Measurements from ENCODE around the gene MMS19. TPM values are rescaled to one million over a fixed set of nuclear protein-coding genes. Genes with fewer than 3 reads are reported as not detected.

The MMS19 gene
- total RNA-seq, 4 donors from 2014 or later, result 64.7 to 85.7 (median 75.2) TPM

DNA sequence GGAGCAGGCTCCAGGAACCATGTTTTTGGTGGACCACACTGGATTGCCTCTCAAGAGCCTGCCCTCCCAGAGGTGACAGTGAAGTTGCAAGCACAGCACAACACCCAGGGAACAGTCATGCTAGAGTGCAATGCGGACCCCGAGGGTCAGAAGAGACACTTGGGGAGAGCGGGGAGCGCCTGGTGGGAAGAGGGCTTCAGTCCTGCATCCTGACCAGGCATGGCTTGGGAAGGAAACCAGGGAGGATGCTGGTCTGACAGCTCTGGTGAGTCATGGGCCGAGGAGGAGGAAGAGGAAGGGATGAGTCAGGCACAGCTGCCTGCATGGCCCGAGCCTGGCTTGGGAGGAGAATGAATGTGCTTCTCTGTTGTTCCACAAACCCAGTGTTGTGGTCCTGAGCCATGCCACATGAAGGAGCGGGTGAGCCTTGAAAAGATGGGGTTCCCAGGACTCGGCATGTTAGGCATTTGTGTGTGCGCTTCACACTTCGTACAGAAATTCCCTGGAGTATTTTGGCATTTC is 44.9 kb upstream of the MMS19 start:
- 60 to 61% methylated on average over 9 to 10 of the region's 10 CpGs for WGBS, 2 donors
- Histone ChIP-seq H3K4me1 (peaks cover 19 to 50% of the 10 kb centered on the region in 2 donors), H3K4me3 (replicated peaks in 1 of 3) (no peak overlapping the region), H3K36me3 (no peaks in the 10 kb centered on the region), H3K27me3 (no peaks in the 10 kb centered on the region), H3K9me3 (no peaks in the 10 kb centered on the region), H3K27ac (peak overlapping the region; percentile 76 to 90 (median 79))
- intact Hi-C loops (cut with DNase I), result no loop called here
- peak; percentile 32 to 45 for DNase-seq
- no peak for TF ChIP-seq POLR2A (IDR thresholded peaks at IDR 0.05)

GRCh38 chr10:97542169-97543024 is 44.2 kb upstream of the MMS19 start:
- Histone ChIP-seq H3K36me3 (no peaks in the 10 kb centered on the region), H3K4me3 (replicated peaks in 1 of 3) (no peak overlapping the region), H3K27ac (peak overlapping the region; percentile 76 to 90 (median 79)), H3K27me3 (no peaks in the 10 kb centered on the region), H3K9me3 (no peaks in the 10 kb centered on the region), H3K4me1 (peaks cover 19 to 48% of the 10 kb centered on the region in 2 donors)
- intact Hi-C loops (cut with DNase I), result no loop called here
- peak; percentile 29 to 35 for DNase-seq
- 64 to 69% methylated on average over 3 to 6 of the region's 9 CpGs for WGBS, 2 donors
- TF ChIP-seq CTCF (IDR thresholded peaks at IDR 0.05) (no peak), POLR2A (IDR thresholded peaks at IDR 0.05) (no peak)

- H3K27me3 ChIP-seq, result no peaks in the 10 kb centered on the region
- no peaks in the 10 kb centered on the region for H3K9me3 ChIP-seq
- WGBS, 2 donors, result 86 to 91% methylated on average over 11 to 14 of the region's 14 CpGs
- DNase-seq, result no peak
- H3K4me1 ChIP-seq, result peaks cover 19 to 45% of the 10 kb centered on the region in 2 donors
- no peak for TF ChIP-seq POLR2A (IDR thresholded peaks at IDR 0.05)
- no peak for TF ChIP-seq CTCF (IDR thresholded peaks at IDR 0.05)
- intact Hi-C loops (cut with DNase I), result no loop called here
- H3K27ac ChIP-seq, result peak overlapping the region in 2 of 3 donors; percentile 19 to 76
- H3K4me3 ChIP-seq (replicated peaks in 1 of 3), result no peak overlapping the region
- no peaks in the 10 kb centered on the region for H3K36me3 ChIP-seq
Measured at GRCh38 chr10:97540669-97541500, 42.7 kb upstream of the MMS19 start.

DNA sequence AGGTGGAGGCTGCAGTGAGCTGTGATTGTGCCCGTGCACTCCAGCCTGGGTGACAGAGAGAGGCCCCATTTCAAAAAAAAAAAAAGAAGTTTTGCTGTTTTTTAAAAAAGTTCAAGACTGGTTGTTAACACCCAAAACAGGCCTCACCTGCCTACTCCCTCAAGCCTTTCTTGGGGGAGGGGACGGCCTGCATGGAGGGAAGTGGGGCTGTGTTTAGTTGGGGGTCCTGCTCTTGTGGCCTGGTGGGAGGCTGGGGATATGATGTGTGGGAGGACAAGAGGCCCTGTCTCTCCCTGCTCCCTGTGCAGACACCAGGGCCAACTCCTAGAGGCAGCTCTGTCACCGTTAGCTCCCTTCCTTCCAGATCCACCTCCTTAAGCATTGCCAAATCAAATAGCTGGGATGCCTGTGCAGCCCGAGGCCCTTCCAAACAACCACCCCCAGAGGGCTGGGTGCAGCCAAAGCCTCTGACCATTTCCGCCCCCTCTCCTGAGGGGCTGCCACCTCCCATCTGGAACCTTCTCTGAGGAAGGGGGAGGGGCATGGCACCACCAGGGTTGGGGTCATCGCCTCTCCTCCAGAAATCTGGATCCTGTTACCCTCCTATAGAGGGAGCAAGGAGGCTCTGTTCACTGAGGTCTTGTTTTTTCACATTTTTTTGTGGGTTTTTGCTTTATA is 41.4 kb upstream of the MMS19 start:
- H3K4me1 ChIP-seq, result peaks cover 19 to 45% of the 10 kb centered on the region in 2 donors
- peak overlapping the region in 2 of 3 donors; percentile 16 to 27 for H3K27ac ChIP-seq
- intact Hi-C loops (cut with DNase I), result no loop called here
- H3K9me3 ChIP-seq, result no peaks in the 10 kb centered on the region
- DNase-seq, result no peak
- H3K4me3 ChIP-seq (replicated peaks in 1 of 3), result no peak overlapping the region
- H3K36me3 ChIP-seq, result no peaks in the 10 kb centered on the region
- H3K27me3 ChIP-seq, result no peaks in the 10 kb centered on the region
- WGBS, 2 donors, result 63 to 72% methylated on average over 6 of the region's 6 CpGs
- TF ChIP-seq POLR2A (IDR thresholded peaks at IDR 0.05), result no peak
- no peak for TF ChIP-seq CTCF (IDR thresholded peaks at IDR 0.05)

GRCh38 chr10:97538839-97539238 is 40.6 kb upstream of the MMS19 start:
- no peaks in the 10 kb centered on the region for H3K36me3 ChIP-seq
- no peaks in the 10 kb centered on the region for H3K27me3 ChIP-seq
- TF ChIP-seq CTCF (IDR thresholded peaks at IDR 0.05), result no peak
- H3K9me3 ChIP-seq, result no peaks in the 10 kb centered on the region
- intact Hi-C loops (cut with DNase I), result no loop called here
- H3K4me1 ChIP-seq, result peaks cover 19 to 44% of the 10 kb centered on the region in 2 donors
- peak overlapping the region in 1 of 3 donors; percentile 16 for H3K27ac ChIP-seq
- DNase-seq, result peak; percentile 67 to 72
- no peak overlapping the region for H3K4me3 ChIP-seq (replicated peaks in 1 of 3)
- 60 to 70% methylated on average over 3 to 4 of the region's 4 CpGs for WGBS, 2 donors

Data from thyroid gland (tissue), 4 donors.